Osteoblast (primary cell): ENCODE measurements around the gene ADI1. TPM values are rescaled to one million over a fixed set of nuclear protein-coding genes. Genes with fewer than 3 reads are reported as not detected.

Source experiments
- DNase-seq: peaks from one replicate; pipeline ENCODE4 v3.0.0; 2011; ENCODE audit warnings: low spot score, mixed read lengths; ENCODE audit not compliant: insufficient read length; ENCODE audit errors: missing footprints
- H2AFZ ChIP-seq: 2 replicates; pipeline ENCODE4 v1.6.0; 2011; ENCODE audit warnings: mild to moderate bottlenecking, low read length
- H3K27ac ChIP-seq: 2 replicates; pipeline ENCODE4 v1.5.1; 2011; ENCODE audit warnings: mild to moderate bottlenecking, low read depth, low read length, moderate library complexity
- H3K27me3 ChIP-seq: 2 replicates; pipeline ENCODE4 v1.6.0; 2012; ENCODE audit warnings: mild to moderate bottlenecking, control low read depth, inconsistent platforms, low read length, moderate library complexity; ENCODE audit not compliant: insufficient read depth
- H3K36me3 ChIP-seq: 2 replicates; pipeline ENCODE4 v1.5.1; 2011; ENCODE audit warnings: mild to moderate bottlenecking, low read length, control low read depth, moderate library complexity; ENCODE audit not compliant: insufficient read depth
- H3K4me1 ChIP-seq: 2 replicates; pipeline ENCODE4 v1.5.1; 2011; ENCODE audit warnings: mild to moderate bottlenecking, low read length, control low read depth, moderate library complexity; ENCODE audit not compliant: insufficient read depth
- H3K4me2 ChIP-seq: 2 replicates; pipeline ENCODE4 v1.6.0; 2011; ENCODE audit warnings: mild to moderate bottlenecking, low read length; ENCODE audit not compliant: insufficient read depth
- H3K4me3 ChIP-seq: fragments of 200-600 bp; sonication (generic); 3 replicates; pipeline ENCODE4 v1.5.1; 2012; ENCODE audit warnings: mild to moderate bottlenecking, low read length, inconsistent platforms; ENCODE audit not compliant: insufficient read depth
- H3K79me2 ChIP-seq: 2 replicates; pipeline ENCODE4 v1.6.0; 2012; ENCODE audit warnings: mild to moderate bottlenecking, low read length, control low read depth, inconsistent platforms; ENCODE audit not compliant: insufficient read depth
- H3K9me3 ChIP-seq: 2 replicates; pipeline ENCODE4 v1.5.1; 2011; ENCODE audit warnings: low read depth, low read length, control low read depth
- H4K20me1 ChIP-seq: 2 replicates; pipeline ENCODE4 v1.6.0; 2012; ENCODE audit warnings: mild to moderate bottlenecking, low read length, control low read depth; ENCODE audit not compliant: insufficient read depth
- CTCF ChIP-seq: IDR thresholded peaks from 2 replicates; pipeline ENCODE4 v1.5.1; 2011; ENCODE audit warnings: mild to moderate bottlenecking, low read depth, low read length, moderate library complexity; ENCODE audit errors: extremely low read depth
- total RNA-seq: library from RNA; depleted of rRNA; stranded (reverse); fragments of >200 nt; gene quantifications from 2 replicates; pipeline ENCODE4 v1.2.3, GENCODE V29; 2012

The ADI1 gene
- total RNA-seq, 1 donor = 55.4 TPM

DNA sequence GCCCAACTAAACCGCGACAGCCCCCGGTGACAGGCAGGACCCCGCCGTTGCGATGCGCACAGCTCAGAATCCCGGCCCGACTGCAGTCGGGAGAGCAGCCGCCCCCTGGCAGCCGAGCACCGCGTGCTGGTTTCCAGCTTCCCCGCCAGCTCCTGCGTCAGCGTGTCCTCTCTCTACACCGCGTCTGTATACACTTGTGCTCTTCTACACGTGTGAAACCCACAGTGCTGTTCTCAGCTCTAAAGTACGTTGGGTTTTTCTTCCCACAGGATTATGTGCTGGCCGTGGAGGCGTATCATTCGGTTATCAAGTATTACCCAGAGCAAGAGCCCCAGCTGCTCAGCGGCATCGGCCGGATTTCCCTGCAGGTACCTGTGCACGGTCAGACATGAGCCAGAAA lies 54.0 kb downstream of the ADI1 start:
- Histone ChIP-seq H3K4me1 (peaks cover 32% of the 10 kb centered on the region), H3K27ac (peak overlapping the region; percentile 86), H4K20me1 (peaks cover 8% of the 10 kb centered on the region), H3K36me3 (peaks cover 43% of the 10 kb centered on the region), H3K4me2 (peak overlapping the region; percentile 66), H3K27me3 (no peaks in the 10 kb centered on the region), H3K9me3 (no peaks in the 10 kb centered on the region), H3K4me3 (no peak overlapping the region), H3K79me2 (no peaks in the 10 kb centered on the region), H2AFZ (no peak overlapping the region)
- no peak for TF ChIP-seq CTCF
- DNase-seq = peak; percentile 76

- DNase-seq = peak; percentile 68
- Histone ChIP-seq H3K4me3 (no peak overlapping the region), H2AFZ (no peak overlapping the region), H3K4me1 (peaks cover 23% of the 10 kb centered on the region), H3K36me3 (peaks cover 43% of the 10 kb centered on the region), H3K9me3 (no peaks in the 10 kb centered on the region), H3K27ac (peak overlapping the region; percentile 40), H4K20me1 (no peaks in the 10 kb centered on the region), H3K4me2 (no peak overlapping the region), H3K27me3 (no peaks in the 10 kb centered on the region), H3K79me2 (no peaks in the 10 kb centered on the region)
- no peak for TF ChIP-seq CTCF
Measured at GRCh38 chr2:3464401-3465005, 54.8 kb downstream of the ADI1 start.

GRCh38 chr2:3463944-3464343 lies 55.4 kb downstream of the ADI1 start:
- no peak for DNase-seq
- H3K4me2 ChIP-seq = no peak overlapping the region
- H3K36me3 ChIP-seq = peaks cover 40% of the 10 kb centered on the region
- no peak for TF ChIP-seq CTCF
- no peaks in the 10 kb centered on the region for H3K79me2 ChIP-seq
- H3K27ac ChIP-seq = peak overlapping the region; percentile 40
- no peaks in the 10 kb centered on the region for H4K20me1 ChIP-seq
- no peak overlapping the region for H2AFZ ChIP-seq
- peaks cover 22% of the 10 kb centered on the region for H3K4me1 ChIP-seq
- H3K4me3 ChIP-seq = no peak overlapping the region
- no peaks in the 10 kb centered on the region for H3K9me3 ChIP-seq
- H3K27me3 ChIP-seq = no peaks in the 10 kb centered on the region

DNA sequence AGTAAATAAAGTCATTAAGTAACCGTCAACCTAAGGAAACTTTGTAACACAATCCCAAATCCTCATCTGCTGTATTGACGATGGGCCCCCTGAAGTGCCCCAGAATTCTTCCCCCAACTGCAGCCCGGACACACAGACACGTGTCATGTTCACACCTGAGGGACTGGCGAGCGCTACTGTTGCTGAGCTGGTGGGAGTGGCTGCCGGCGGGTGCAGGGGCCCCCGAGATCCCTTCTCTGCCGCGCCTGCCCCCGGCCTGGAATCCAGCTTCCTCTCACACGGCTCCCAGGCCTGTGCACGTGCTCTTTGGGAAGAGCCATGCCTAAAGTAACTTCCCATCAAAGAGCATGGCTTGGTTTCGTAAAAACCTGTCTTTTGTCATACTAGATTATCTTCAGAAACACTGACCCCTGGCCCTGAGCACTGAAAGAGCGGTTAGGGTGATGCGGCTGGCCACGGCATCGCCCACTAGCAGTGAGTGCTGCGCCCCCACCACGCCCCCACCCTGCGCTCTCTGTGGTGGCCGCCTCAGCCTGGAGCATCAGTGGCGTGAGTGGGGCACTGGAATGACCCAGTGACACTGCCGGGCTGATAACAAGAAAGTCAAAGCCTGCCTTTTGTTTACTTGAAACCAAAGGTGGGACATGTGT lies 56.0 kb downstream of the ADI1 start:
- Histone ChIP-seq H3K9me3 (no peaks in the 10 kb centered on the region), H3K27me3 (no peaks in the 10 kb centered on the region), H3K79me2 (no peaks in the 10 kb centered on the region), H3K27ac (no peak overlapping the region), H3K4me3 (no peak overlapping the region), H3K4me1 (peaks cover 22% of the 10 kb centered on the region), H3K4me2 (no peak overlapping the region), H3K36me3 (peaks cover 34% of the 10 kb centered on the region), H4K20me1 (no peaks in the 10 kb centered on the region), H2AFZ (no peak overlapping the region)
- peak; percentile 56 for DNase-seq
- TF ChIP-seq CTCF = no peak
